GM06990 (cell line): ENCODE measurements around the gene PARPBP.

ENCODE experiments used
- DNase-seq: peaks from one replicate; pipeline ENCODE4 v3.0.0-alpha.2; 2011; ENCODE audit not compliant: insufficient read length; ENCODE audit errors: extremely low read depth
- H3K27me3 ChIP-seq: replicated peaks from 2 replicates; pipeline ENCODE4 v1.6.0; 2011; ENCODE audit warnings: low read length; ENCODE audit not compliant: control insufficient read depth, insufficient read depth
- H3K36me3 ChIP-seq: 2 replicates; pipeline ENCODE4 v1.5.1; 2011; ENCODE audit warnings: low read length; ENCODE audit not compliant: control insufficient read depth, insufficient read depth
- H3K4me3 ChIP-seq: replicated peaks from 2 replicates; pipeline ENCODE4 v1.5.1; 2011; ENCODE audit warnings: low read depth, mild to moderate bottlenecking, control low read depth, low read length
- CTCF ChIP-seq: IDR thresholded peaks from 2 replicates; pipeline ENCODE4 v1.5.1; 2011; ENCODE audit warnings: low read length, control low read depth, mild to moderate bottlenecking, inconsistent platforms; ENCODE audit not compliant: insufficient read depth, poor library complexity, severe bottlenecking

Gene PARPBP

GRCh38 chr12:102202556-102202955, 82.6 kb downstream of the PARPBP start:
- Histone ChIP-seq H3K4me3 (no peak overlapping the region), H3K36me3 (no peaks in the 10 kb centered on the region; the same call in 1 of the 2 replicates), H3K27me3 (no peaks in the 10 kb centered on the region)
- no peak for DNase-seq
- no peak for TF ChIP-seq CTCF

- Histone ChIP-seq H3K36me3 (no peaks in the 10 kb centered on the region; the same call in none of the 2 replicates), H3K27me3 (no peaks in the 10 kb centered on the region), H3K4me3 (no peak overlapping the region)
- no peak for DNase-seq
- TF ChIP-seq CTCF: no peak
Measured at GRCh38 chr12:102204025-102204424, 84.0 kb downstream of the PARPBP start.

GRCh38 chr12:102215992-102216691, 96.2 kb downstream of the PARPBP start:
- no peak overlapping the region for H3K4me3 ChIP-seq
- H3K27me3 ChIP-seq: no peaks in the 10 kb centered on the region
- H3K36me3 ChIP-seq: no peaks in the 10 kb centered on the region
- DNase-seq: no peak
- TF ChIP-seq CTCF: no peak

GRCh38 chr12:102220736-102221135, 100.8 kb downstream of the PARPBP start:
- DNase-seq: no peak
- Histone ChIP-seq H3K36me3 (no peaks in the 10 kb centered on the region), H3K27me3 (no peaks in the 10 kb centered on the region), H3K4me3 (no peak overlapping the region)
- no peak for TF ChIP-seq CTCF

GRCh38 chr12:102227954-102228353, 108.0 kb downstream of the PARPBP start:
- no peak for DNase-seq
- no peaks in the 10 kb centered on the region for H3K36me3 ChIP-seq
- no peak for TF ChIP-seq CTCF
- H3K4me3 ChIP-seq: no peak overlapping the region
- H3K27me3 ChIP-seq: no peaks in the 10 kb centered on the region

- H3K27me3 ChIP-seq: no peaks in the 10 kb centered on the region
- TF ChIP-seq CTCF: no peak
- no peaks in the 10 kb centered on the region for H3K36me3 ChIP-seq
- no peak for DNase-seq
- no peak overlapping the region for H3K4me3 ChIP-seq
Measured at GRCh38 chr12:102232036-102232435, 112.1 kb downstream of the PARPBP start.
